ENCODE measurements around the gene ADGRA3. TPM values are rescaled to one million over a fixed set of nuclear protein-coding genes. Genes with fewer than 3 reads are reported as not detected.

The ADGRA3 gene
- total RNA-seq, 2 experiments from 2014 or later: not detected

GRCh38 chr4:22522206-22522605, 6.3 kb upstream of the ADGRA3 start:
- no peaks in the 10 kb centered on the region for H4K20me1 ChIP-seq (ENCODE audit: insufficient read depth, low read length)
- DNase-seq (ENCODE audit: low spot score): no peak
- H3K79me2 ChIP-seq (ENCODE audit: insufficient read depth, low read depth, low read length): no peaks in the 10 kb centered on the region
- H3K9me3 ChIP-seq (ENCODE audit: low read length): no peaks in the 10 kb centered on the region
- no peaks in the 10 kb centered on the region for H3K9me2 ChIP-seq (ENCODE audit: insufficient read depth, low read length)
- no peak overlapping the region for H2AFZ ChIP-seq (ENCODE audit: low read length)
- no peak overlapping the region for H3K4me3 ChIP-seq (ENCODE audit: low read depth, low read length, poor library complexity, severe bottlenecking)
- no TSS peak for BruUV-seq (replicated peaks)
- ChIA-PET CTCF (ENCODE audit: unreplicated experiment) (no interaction called here), POLR2A (no interaction called here)
- intact Hi-C loops (cut with micrococcal nuclease; ENCODE audit: unreplicated experiment): no loop called here
- H3K4me2 ChIP-seq (ENCODE audit: low read length): no peak overlapping the region
- H3K36me3 ChIP-seq (ENCODE audit: insufficient read depth, low read length): no peaks in the 10 kb centered on the region
- no peak overlapping the region for H3K27ac ChIP-seq (ENCODE audit: low read depth, low read length, poor library complexity, severe bottlenecking)
- H3K4me1 ChIP-seq (ENCODE audit: insufficient read depth, low read length, poor library complexity, severe bottlenecking): no peaks in the 10 kb centered on the region
- no peak for TF ChIP-seq EZH2phosphoT487 (IDR thresholded peaks at IDR 0.05; ENCODE audit: borderline replicate concordance, low read depth, low read length)
- no peak for TF ChIP-seq CTCF (conservative IDR thresholded peaks at IDR 0.05; ENCODE audit: low read length)

- ChIA-PET CTCF (ENCODE audit: unreplicated experiment) (no interaction called here), POLR2A (no interaction called here)
- H3K4me1 ChIP-seq (ENCODE audit: insufficient read depth, low read length, poor library complexity, severe bottlenecking): no peaks in the 10 kb centered on the region
- no peaks in the 10 kb centered on the region for H3K79me2 ChIP-seq (ENCODE audit: insufficient read depth, low read depth, low read length)
- BruUV-seq (replicated peaks): no TSS peak
- intact Hi-C loops (cut with micrococcal nuclease; ENCODE audit: unreplicated experiment): no loop called here
- no peak overlapping the region for H3K27ac ChIP-seq (ENCODE audit: low read depth, low read length, poor library complexity, severe bottlenecking)
- H3K4me3 ChIP-seq (ENCODE audit: low read depth, low read length, poor library complexity, severe bottlenecking): no peak overlapping the region
- H2AFZ ChIP-seq (ENCODE audit: low read length): no peak overlapping the region
- no peak overlapping the region for H3K4me2 ChIP-seq (ENCODE audit: low read length)
- H3K9me2 ChIP-seq (ENCODE audit: insufficient read depth, low read length): no peaks in the 10 kb centered on the region
- DNase-seq (ENCODE audit: low spot score): no peak
- no peaks in the 10 kb centered on the region for H3K36me3 ChIP-seq (ENCODE audit: insufficient read depth, low read length)
- H4K20me1 ChIP-seq (ENCODE audit: insufficient read depth, low read length): no peaks in the 10 kb centered on the region
- TF ChIP-seq CTCF (conservative IDR thresholded peaks at IDR 0.05; ENCODE audit: low read length): no peak
- no peak for TF ChIP-seq EZH2phosphoT487 (IDR thresholded peaks at IDR 0.05; ENCODE audit: borderline replicate concordance, low read depth, low read length)
- no peaks in the 10 kb centered on the region for H3K9me3 ChIP-seq (ENCODE audit: low read length)
Measured at GRCh38 chr4:22521240-22521639, 5.4 kb upstream of the ADGRA3 start.

- no peak overlapping the region for H3K4me2 ChIP-seq (ENCODE audit: low read length)
Measured at GRCh38 chr4:22515145-22515887, 550 bp downstream of the ADGRA3 start.

More at GRCh38 chr4:22515145-22515887, 550 bp downstream of the ADGRA3 start:
- Histone ChIP-seq H4K20me1 (ENCODE audit: insufficient read depth, low read length) (no peaks in the 10 kb centered on the region), H3K27ac (ENCODE audit: low read depth, low read length, poor library complexity, severe bottlenecking) (no peak overlapping the region), H3K79me2 (ENCODE audit: insufficient read depth, low read depth, low read length) (no peaks in the 10 kb centered on the region), H3K36me3 (ENCODE audit: insufficient read depth, low read length) (no peaks in the 10 kb centered on the region), H3K4me1 (ENCODE audit: insufficient read depth, low read length, poor library complexity, severe bottlenecking) (no peaks in the 10 kb centered on the region), H3K4me3 (ENCODE audit: low read depth, low read length, poor library complexity, severe bottlenecking) (no peak overlapping the region), H3K9me2 (ENCODE audit: insufficient read depth, low read length) (no peaks in the 10 kb centered on the region), H3K9me3 (ENCODE audit: low read length) (no peaks in the 10 kb centered on the region), H2AFZ (ENCODE audit: low read length) (no peak overlapping the region)
- TF ChIP-seq EZH2phosphoT487 (IDR thresholded peaks at IDR 0.05; ENCODE audit: borderline replicate concordance, low read depth, low read length) (no peak), CTCF (conservative IDR thresholded peaks at IDR 0.05; ENCODE audit: low read length) (no peak)
- ChIA-PET CTCF (ENCODE audit: unreplicated experiment) (no interaction called here), POLR2A (no interaction called here)
- DNase-seq (ENCODE audit: low spot score): no peak
- no TSS peak for BruUV-seq (replicated peaks)
- intact Hi-C loops (cut with micrococcal nuclease; ENCODE audit: unreplicated experiment): no loop called here

Measured in OCI-LY7 (cell line).